Measurements from ENCODE around the gene FAM72A.
"Not testable (repeated sequence)": the region's sequence is repeated elsewhere in the genome, so short reads cannot be mapped to it uniquely, and the experiment has no call there.

FAM72A gene

GRCh38 chr1:206174182-206174868 is 28.3 kb downstream of the FAM72A start:
- not testable (repeated sequence) for DNase-seq (ENCODE audit: insufficient read length, low spot score); FAIRE-seq

- not testable (repeated sequence) for FAIRE-seq; DNase-seq (ENCODE audit: insufficient read length, low spot score)
Measured at GRCh38 chr1:206173110-206173719, 29.4 kb downstream of the FAM72A start.

- not testable (repeated sequence) for DNase-seq (ENCODE audit: insufficient read length, low spot score); FAIRE-seq
Measured at GRCh38 chr1:206169794-206170193, 32.8 kb downstream of the FAM72A start.

- FAIRE-seq; DNase-seq (ENCODE audit: insufficient read length, low spot score): not testable (repeated sequence)
Measured at GRCh38 chr1:206167350-206168029, 35.1 kb downstream of the FAM72A start.

GRCh38 chr1:206145771-206146290 is 56.8 kb downstream of the FAM72A start:
- DNase-seq (ENCODE audit: insufficient read length, low spot score), result no peak
- no peak for FAIRE-seq

- DNase-seq (ENCODE audit: insufficient read length, low spot score), result no peak
- FAIRE-seq, result no peak
Measured at GRCh38 chr1:206144605-206145004, 58.0 kb downstream of the FAM72A start.

GRCh38 chr1:206143537-206144172 is 59.0 kb downstream of the FAM72A start:
- FAIRE-seq (no peak), DNase-seq (ENCODE audit: insufficient read length, low spot score) (no peak)

- DNase-seq (ENCODE audit: insufficient read length, low spot score) (no peak), FAIRE-seq (no peak)
Measured at GRCh38 chr1:206142770-206143169, 59.9 kb downstream of the FAM72A start.

- FAIRE-seq (no peak), DNase-seq (ENCODE audit: insufficient read length, low spot score) (no peak)
Measured at GRCh38 chr1:206142011-206142410, 60.6 kb downstream of the FAM72A start.

GRCh38 chr1:206136241-206136640 is 66.4 kb downstream of the FAM72A start:
- DNase-seq (ENCODE audit: insufficient read length, low spot score), result no peak
- FAIRE-seq, result no peak
